Breast epithelium (tissue), 4 donors: ENCODE data around the gene SCN4B. TPM values are rescaled to one million over a fixed set of nuclear protein-coding genes. Genes with fewer than 3 reads are reported as not detected.

Experiments
- DNase-seq, 2 donors: peaks; one replicate each; pipeline ENCODE4 v3.0.0-alpha.2; 2019; ENCODE audit warnings: low spot score in 2 of 2
- H3K27ac ChIP-seq, 2 donors: fragments of 200-600 bp; sonication (generic) in 1 of 2; one replicate each; pipeline ENCODE4 v1.5.1; 2016 to 2019; ENCODE audit warnings: mild to moderate bottlenecking in 1 of 2
- H3K27me3 ChIP-seq, 2 donors: fragments of 200-600 bp; sonication (generic) in 1 of 2; one replicate each; pipeline versions ENCODE4 v1.5.1 to v1.6.0; 2017 to 2019; ENCODE audit warnings: control low read depth in 1 of 2, mild to moderate bottlenecking in 1 of 2
- H3K36me3 ChIP-seq: fragments of 200-600 bp; one replicate; pipeline ENCODE4 v1.5.1; 2019
- H3K4me1 ChIP-seq, 2 donors: fragments of 200-600 bp; sonication (generic); one replicate each; pipeline ENCODE4 v1.5.1; 2016 to 2019; ENCODE audit warnings: control low read depth in 1 of 2
- H3K4me3 ChIP-seq, 3 donors: fragments of 200-600 bp; sonication (generic); 1 replicate in 2 of 3; 2 replicates in 1 of 3; pipeline ENCODE4 v1.5.1; 2016 to 2019; ENCODE audit warnings: mild to moderate bottlenecking in 3 of 3, moderate library complexity in 2 of 3
- H3K9me3 ChIP-seq, 2 donors: fragments of 200-600 bp; sonication (generic) in 1 of 2; one replicate each; pipeline ENCODE4 v1.5.1; 2016 to 2019; ENCODE audit warnings: control low read depth in 1 of 2
- POLR2A ChIP-seq: fragments of 450-650 bp; IDR thresholded peaks from one replicate; pipeline ENCODE4 v1.6.1; 2016; ENCODE audit warnings: antibody characterized with exemption, mild to moderate bottlenecking, moderate library complexity
- POLR2AphosphoS5 ChIP-seq, 3 donors: sonication (generic); formaldehyde crosslinking; IDR thresholded peaks; one replicate each; pipeline ENCODE4 v1.6.1; 2017; ENCODE audit warnings: antibody characterized with exemption in 3 of 3
- intact Hi-C: fragments of 100-400 bp; cut with DNase I; formaldehyde crosslinking; loops from one replicate; pipeline ENCODE4 v1.15.1; 2023; ENCODE audit warnings: low total_unique reads
- total RNA-seq, 3 donors: library from RNA; depleted of rRNA; stranded (reverse); fragments of >200 nt; gene quantifications; one replicate each; pipeline ENCODE4 v1.1.0, GENCODE V29; 2016
- TF ChIP-seq, protein P1 (sequence below), 3 donors: fragments of 450-650 bp; IDR thresholded peaks; one replicate each; pipeline ENCODE4 v1.5.1; 2016 to 2017; ENCODE audit warnings: antibody characterized with exemption in 3 of 3, mild to moderate bottlenecking in 3 of 3, moderate library complexity in 3 of 3

The SCN4B gene
- total RNA-seq, 3 donors from 2014 or later: 3.3 to 7.9 (median 3.7) TPM

DNA sequence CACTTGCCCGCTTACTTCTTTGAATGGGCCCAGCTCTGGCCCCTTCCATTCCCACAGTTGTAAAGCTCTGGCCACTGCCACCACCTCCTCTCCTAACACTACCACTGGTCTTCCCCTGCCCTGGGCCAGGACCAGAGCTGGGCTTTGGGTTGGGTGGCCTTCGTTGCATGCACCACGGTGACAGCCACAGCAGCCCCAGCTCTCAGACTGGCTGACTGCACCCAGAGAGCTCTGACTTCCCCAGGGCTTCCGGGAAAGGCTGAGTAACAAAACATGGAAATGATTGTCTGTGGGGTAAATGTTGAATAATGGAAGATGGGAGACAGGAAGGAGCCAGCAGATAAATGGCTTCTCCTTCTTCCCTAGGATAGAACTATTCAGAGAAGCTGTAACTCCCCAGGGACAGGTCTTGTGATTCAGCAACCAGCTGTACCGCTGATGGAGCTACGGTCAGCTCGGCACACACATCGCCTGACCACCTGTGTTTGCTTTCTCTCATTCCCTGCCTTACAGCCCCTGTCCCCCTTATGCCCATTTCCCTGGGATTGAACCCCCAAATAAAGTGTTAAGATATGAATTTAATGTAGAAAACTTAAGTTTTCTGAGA is 27.6 kb downstream of the SCN4B start:
- H3K9me3 ChIP-seq: no peaks in the 10 kb centered on the region
- intact Hi-C loops: no loop called here
- no peak for DNase-seq

DNA sequence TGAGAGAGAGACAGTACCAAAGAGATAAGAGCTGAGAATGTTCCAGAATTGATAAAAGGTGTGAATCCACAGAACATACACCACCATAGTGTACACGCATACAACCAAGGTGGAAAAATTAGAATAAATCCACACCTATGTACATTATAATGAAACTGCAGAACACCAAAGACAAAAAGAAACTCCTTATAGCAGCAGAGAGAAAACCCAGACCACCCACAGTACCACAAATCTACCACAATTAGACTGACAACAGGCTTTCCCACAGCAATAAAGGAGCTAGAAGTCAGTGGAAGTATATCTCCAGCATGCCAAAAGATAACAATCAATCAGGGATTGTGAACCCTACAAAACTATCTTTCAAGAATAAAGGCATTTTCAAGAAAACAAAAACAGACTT is 31.8 kb downstream of the SCN4B start:
- Histone ChIP-seq H3K27ac (no peak overlapping the region), H3K4me3 (no peak overlapping the region), H3K36me3 (no peaks in the 10 kb centered on the region), H3K9me3 (no peaks in the 10 kb centered on the region), H3K4me1 (no peaks in the 10 kb centered on the region), H3K27me3 (peaks cover 0 to 4% of the 10 kb centered on the region in 2 donors)
- DNase-seq: no peak
- intact Hi-C loops: no loop called here
- TF ChIP-seq POLR2A: no peak

More for the DNA sequence above, 27.6 kb downstream of the SCN4B start:
- no peak overlapping the region for H3K4me3 ChIP-seq
- no peaks in the 10 kb centered on the region for H3K27me3 ChIP-seq
- H3K4me1 ChIP-seq: no peaks in the 10 kb centered on the region
- H3K36me3 ChIP-seq: no peaks in the 10 kb centered on the region
- no peak for TF ChIP-seq POLR2AphosphoS5 (IDR thresholded peaks at IDR 0.05)
- TF ChIP-seq, protein P1, sequence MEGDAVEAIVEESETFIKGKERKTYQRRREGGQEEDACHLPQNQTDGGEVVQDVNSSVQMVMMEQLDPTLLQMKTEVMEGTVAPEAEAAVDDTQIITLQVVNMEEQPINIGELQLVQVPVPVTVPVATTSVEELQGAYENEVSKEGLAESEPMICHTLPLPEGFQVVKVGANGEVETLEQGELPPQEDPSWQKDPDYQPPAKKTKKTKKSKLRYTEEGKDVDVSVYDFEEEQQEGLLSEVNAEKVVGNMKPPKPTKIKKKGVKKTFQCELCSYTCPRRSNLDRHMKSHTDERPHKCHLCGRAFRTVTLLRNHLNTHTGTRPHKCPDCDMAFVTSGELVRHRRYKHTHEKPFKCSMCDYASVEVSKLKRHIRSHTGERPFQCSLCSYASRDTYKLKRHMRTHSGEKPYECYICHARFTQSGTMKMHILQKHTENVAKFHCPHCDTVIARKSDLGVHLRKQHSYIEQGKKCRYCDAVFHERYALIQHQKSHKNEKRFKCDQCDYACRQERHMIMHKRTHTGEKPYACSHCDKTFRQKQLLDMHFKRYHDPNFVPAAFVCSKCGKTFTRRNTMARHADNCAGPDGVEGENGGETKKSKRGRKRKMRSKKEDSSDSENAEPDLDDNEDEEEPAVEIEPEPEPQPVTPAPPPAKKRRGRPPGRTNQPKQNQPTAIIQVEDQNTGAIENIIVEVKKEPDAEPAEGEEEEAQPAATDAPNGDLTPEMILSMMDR (IDR thresholded peaks at IDR 0.05): no peak
- TF ChIP-seq POLR2A: no peak
- H3K27ac ChIP-seq: no peak overlapping the region

DNA sequence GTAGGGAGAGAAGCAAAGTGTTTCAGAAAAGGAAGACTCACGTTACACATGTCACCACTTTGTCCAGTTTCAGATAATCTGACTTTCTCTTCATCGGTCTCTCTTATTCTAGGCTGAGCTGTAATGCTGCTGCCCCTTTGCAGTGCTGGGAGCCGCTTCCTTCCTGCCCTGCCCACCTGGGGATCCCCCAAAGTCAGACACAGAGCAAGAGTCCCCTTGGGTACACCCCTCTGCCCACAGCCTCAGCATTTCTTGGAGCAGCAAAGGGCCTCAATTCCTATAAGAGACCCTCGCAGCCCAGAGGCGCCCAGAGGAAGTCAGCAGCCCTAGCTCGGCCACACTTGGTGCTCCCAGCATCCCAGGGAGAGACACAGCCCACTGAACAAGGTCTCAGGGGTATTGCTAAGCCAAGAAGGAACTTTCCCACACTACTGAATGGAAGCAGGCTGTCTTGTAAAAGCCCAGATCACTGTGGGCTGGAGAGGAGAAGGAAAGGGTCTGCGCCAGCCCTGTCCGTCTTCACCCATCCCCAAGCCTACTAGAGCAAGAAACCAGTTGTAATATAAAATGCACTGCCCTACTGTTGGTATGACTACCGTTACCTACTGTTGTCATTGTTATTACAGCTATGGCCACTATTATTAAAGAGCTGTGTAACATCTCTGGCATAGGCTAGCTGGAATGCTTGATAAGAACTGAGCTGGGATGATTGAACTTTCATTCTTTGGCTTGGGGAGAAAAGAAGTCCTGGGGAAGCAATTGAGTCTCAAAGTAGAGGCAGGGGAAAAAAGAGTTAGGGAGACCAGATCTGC is 34.6 kb downstream of the SCN4B start:
- no peak overlapping the region for H3K4me3 ChIP-seq
- no peaks in the 10 kb centered on the region for H3K36me3 ChIP-seq
- no peaks in the 10 kb centered on the region for H3K9me3 ChIP-seq
- peaks cover 0 to 4% of the 10 kb centered on the region in 2 donors for H3K27me3 ChIP-seq
- no peak for DNase-seq
- TF ChIP-seq, protein P1 (IDR thresholded peaks at IDR 0.05): no peak
- TF ChIP-seq POLR2AphosphoS5 (IDR thresholded peaks at IDR 0.05) (no peak), POLR2A (no peak)
- no peak overlapping the region for H3K27ac ChIP-seq
- no peaks in the 10 kb centered on the region for H3K4me1 ChIP-seq
- intact Hi-C loops: no loop called here

DNA sequence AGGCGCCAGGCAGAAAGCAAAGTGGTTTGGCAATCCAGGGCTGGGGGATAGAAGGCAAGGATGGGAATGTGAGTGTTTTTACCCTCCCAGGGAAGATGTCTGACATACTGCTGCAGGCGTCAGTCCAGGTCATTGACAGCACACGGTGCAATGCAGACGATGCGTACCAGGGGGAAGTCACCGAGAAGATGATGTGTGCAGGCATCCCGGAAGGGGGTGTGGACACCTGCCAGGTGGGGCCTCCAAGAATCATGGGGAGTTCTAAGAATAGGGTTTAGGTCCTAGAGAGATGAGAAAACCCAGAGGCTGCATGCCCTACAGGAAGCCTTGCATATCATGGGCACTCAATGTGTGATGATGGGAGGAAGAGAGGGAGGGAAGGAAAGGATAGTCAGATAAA is 37.6 kb downstream of the SCN4B start:
- no peak for TF ChIP-seq POLR2A
- no peak for TF ChIP-seq POLR2AphosphoS5 (IDR thresholded peaks at IDR 0.05)
- TF ChIP-seq, protein P1 (IDR thresholded peaks at IDR 0.05): no peak
- intact Hi-C loops: no loop called here
- Histone ChIP-seq H3K27me3 (peaks cover 0 to 4% of the 10 kb centered on the region in 2 donors), H3K4me3 (no peak overlapping the region), H3K9me3 (no peaks in the 10 kb centered on the region), H3K4me1 (no peaks in the 10 kb centered on the region), H3K27ac (no peak overlapping the region), H3K36me3 (no peaks in the 10 kb centered on the region)
- DNase-seq: no peak

DNA sequence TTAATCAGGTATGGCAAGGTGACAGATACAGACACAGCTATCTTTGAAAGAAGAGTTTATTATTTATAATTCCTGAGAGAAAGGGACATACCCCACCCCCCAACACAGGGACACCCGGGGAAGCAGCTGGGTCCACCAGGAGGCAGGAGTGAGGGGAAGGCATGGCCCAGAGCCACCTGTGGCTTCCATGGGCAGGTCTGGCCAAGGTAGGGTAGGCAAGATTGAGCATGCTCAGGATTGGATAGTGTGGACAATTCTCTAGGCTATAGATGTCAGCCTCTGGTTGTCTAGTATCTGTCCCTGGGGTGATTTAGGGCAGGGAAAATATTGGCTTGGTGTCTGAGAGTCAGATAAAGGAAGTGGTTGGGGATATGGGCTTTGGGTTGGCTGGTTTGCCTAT is 38.4 kb downstream of the SCN4B start:
- H3K36me3 ChIP-seq: no peaks in the 10 kb centered on the region
- H3K4me3 ChIP-seq: no peak overlapping the region
- intact Hi-C loops: no loop called here
- no peak overlapping the region for H3K27ac ChIP-seq
- TF ChIP-seq, protein P1 (IDR thresholded peaks at IDR 0.05): no peak
- TF ChIP-seq POLR2A (no peak), POLR2AphosphoS5 (IDR thresholded peaks at IDR 0.05) (no peak)
- peaks cover 0 to 4% of the 10 kb centered on the region in 2 donors for H3K27me3 ChIP-seq
- H3K9me3 ChIP-seq: no peaks in the 10 kb centered on the region
- no peaks in the 10 kb centered on the region for H3K4me1 ChIP-seq
- no peak for DNase-seq
